ENCODE data around the gene TMEM175. TPM values are rescaled to one million over a fixed set of nuclear protein-coding genes. Genes with fewer than 3 reads are reported as not detected.

Gene TMEM175
- total RNA-seq, 2 experiments from 2014 or later: 12.5 to 33.1 TPM

GRCh38 chr4:911221-911751 is 21.0 kb upstream of the TMEM175 start:
- peaks cover 16% of the 10 kb centered on the region for H3K4me1 ChIP-seq (ENCODE audit: insufficient read depth, low read length, poor library complexity, severe bottlenecking)
- no peak overlapping the region for H3K4me2 ChIP-seq (ENCODE audit: low read length)
- H2AFZ ChIP-seq (ENCODE audit: low read length): no peak overlapping the region
- no peak for DNase-seq (ENCODE audit: low spot score)
- 0 out of 2 replicates have a peak, but pooled peaks cover 5% of the 10 kb centered on the region for H3K9me3 ChIP-seq (ENCODE audit: low read length)
- peaks cover 51% of the 10 kb centered on the region for H3K36me3 ChIP-seq (ENCODE audit: insufficient read depth, low read length)
- ChIA-PET POLR2A (no interaction called here), CTCF (ENCODE audit: unreplicated experiment) (no interaction called here)
- no peaks in the 10 kb centered on the region for H4K20me1 ChIP-seq (ENCODE audit: insufficient read depth, low read length)
- no TSS peak for BruUV-seq (replicated peaks)
- H3K4me3 ChIP-seq (ENCODE audit: low read depth, low read length, poor library complexity, severe bottlenecking): no peak overlapping the region
- no peak overlapping the region for H3K27ac ChIP-seq (ENCODE audit: low read depth, low read length, poor library complexity, severe bottlenecking)
- intact Hi-C loops (cut with micrococcal nuclease; ENCODE audit: unreplicated experiment): no loop called here
- peaks cover 18% of the 10 kb centered on the region for H3K79me2 ChIP-seq (ENCODE audit: insufficient read depth, low read depth, low read length)
- no peaks in the 10 kb centered on the region for H3K9me2 ChIP-seq (ENCODE audit: insufficient read depth, low read length)
- TF ChIP-seq EZH2phosphoT487 (IDR thresholded peaks at IDR 0.05; ENCODE audit: borderline replicate concordance, low read depth, low read length): no peak
- TF ChIP-seq CTCF (conservative IDR thresholded peaks at IDR 0.05; ENCODE audit: low read length): no peak

- POLR2A ChIA-PET: no interaction called here
- H3K79me2 ChIP-seq (ENCODE audit: insufficient read depth, low read depth, low read length): peaks cover 25% of the 10 kb centered on the region
- peaks cover 20% of the 10 kb centered on the region for H3K4me1 ChIP-seq (ENCODE audit: insufficient read depth, low read length, poor library complexity, severe bottlenecking)
- CTCF ChIA-PET (ENCODE audit: unreplicated experiment): no interaction called here
- H3K4me3 ChIP-seq (ENCODE audit: low read depth, low read length, poor library complexity, severe bottlenecking): no peak overlapping the region
- H3K36me3 ChIP-seq (ENCODE audit: insufficient read depth, low read length): peaks cover 44% of the 10 kb centered on the region
- BruUV-seq (replicated peaks): no TSS peak
- no peak overlapping the region for H3K4me2 ChIP-seq (ENCODE audit: low read length)
- H3K27ac ChIP-seq (ENCODE audit: low read depth, low read length, poor library complexity, severe bottlenecking): no peak overlapping the region
- no peak for DNase-seq (ENCODE audit: low spot score)
- H3K9me2 ChIP-seq (ENCODE audit: insufficient read depth, low read length): no peaks in the 10 kb centered on the region
- H4K20me1 ChIP-seq (ENCODE audit: insufficient read depth, low read length): no peaks in the 10 kb centered on the region
- 0 out of 2 replicates have a peak, but pooled peaks cover 5% of the 10 kb centered on the region for H3K9me3 ChIP-seq (ENCODE audit: low read length)
- intact Hi-C loops (cut with micrococcal nuclease; ENCODE audit: unreplicated experiment): no loop called here
- no peak for TF ChIP-seq CTCF (conservative IDR thresholded peaks at IDR 0.05; ENCODE audit: low read length)
- no peak for TF ChIP-seq EZH2phosphoT487 (IDR thresholded peaks at IDR 0.05; ENCODE audit: borderline replicate concordance, low read depth, low read length)
- H2AFZ ChIP-seq (ENCODE audit: low read length): no peak overlapping the region
These were observed 20.3 kb upstream of the TMEM175 start for GRCh38 chr4:911871-912490.

Data from OCI-LY7 (cell line).